EL (cell line): ENCODE measurements around the gene HOXA5.

Experiments
- DNase-seq: peaks from one replicate; pipeline ENCODE4 v3.0.0-alpha.2; 2016

The HOXA5 gene

DNA sequence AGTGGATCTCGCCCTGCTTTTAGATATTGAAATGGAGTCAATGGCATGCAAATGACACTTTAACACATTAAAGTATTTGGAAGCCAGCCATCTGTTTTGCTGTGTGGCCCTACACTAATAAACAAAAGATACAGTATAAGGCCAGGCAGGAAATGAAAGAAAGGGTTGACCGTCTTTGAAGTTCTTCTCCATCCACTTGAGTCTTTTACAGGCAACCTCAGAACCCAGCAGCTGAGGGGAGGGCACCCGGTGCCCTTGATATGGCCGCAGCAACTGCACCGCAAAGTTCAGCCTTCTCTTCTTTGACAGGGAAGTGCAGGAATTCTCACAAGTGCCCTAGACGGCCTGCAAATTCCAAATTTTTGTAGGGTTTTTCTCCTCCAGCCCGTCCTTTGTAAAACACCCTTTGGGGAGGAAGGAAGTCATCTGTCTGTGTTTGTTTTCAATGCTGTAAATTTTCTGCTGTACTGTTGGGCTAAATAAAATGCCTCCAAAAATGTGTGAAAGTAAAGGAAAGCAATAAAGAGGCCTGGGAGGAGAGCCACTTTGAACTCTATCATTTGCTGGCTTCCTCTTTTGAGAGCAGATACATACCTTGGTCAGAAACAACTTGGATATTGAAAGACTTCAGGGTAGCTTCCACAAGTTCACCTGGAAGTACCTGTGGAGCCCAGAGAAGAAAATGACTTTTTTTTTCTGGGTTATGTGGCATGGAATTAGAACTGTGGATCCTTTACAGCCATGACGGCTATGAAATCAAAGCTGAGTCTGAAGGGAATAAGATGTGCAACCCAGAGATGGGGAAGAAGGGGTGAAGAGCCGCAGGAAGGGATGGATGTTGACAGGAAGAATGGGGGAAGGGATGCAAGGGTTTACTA is 51.3 kb downstream of the HOXA5 start:
- DNase-seq = no peak

DNA sequence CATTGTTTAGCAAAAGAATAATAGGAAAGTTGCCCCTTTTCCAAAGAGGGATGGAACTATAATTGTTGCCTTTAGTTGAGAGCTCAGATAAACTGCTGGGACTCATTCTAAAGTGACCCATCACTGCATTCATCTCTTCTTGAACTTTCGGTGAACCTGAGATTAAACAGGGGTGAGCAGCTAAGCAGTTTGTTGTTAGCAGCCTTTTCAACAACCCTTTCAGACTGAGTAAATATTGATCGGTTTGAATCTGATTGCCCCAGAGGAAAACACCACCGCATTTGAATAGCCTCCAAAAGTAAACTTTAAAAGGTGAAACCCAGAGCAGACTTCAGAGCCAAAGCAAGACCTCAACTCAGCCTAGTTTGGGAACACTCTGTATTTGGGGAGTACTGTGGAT is 52.4 kb downstream of the HOXA5 start:
- DNase-seq = no peak
